Daoy (cell line): ENCODE measurements around the gene PRDM10. TPM values are rescaled to one million over a fixed set of nuclear protein-coding genes. Genes with fewer than 3 reads are reported as not detected.
A peak's percentile ranks its signal among the peaks of the same experiment; 100 is the strongest.

Experiments used
- DNase-seq: peaks from one replicate; pipeline ENCODE4 v3.0.0-alpha.2; 2015; ENCODE audit warnings: low read depth
- total RNA-seq: library from RNA; depleted of rRNA; stranded (reverse); fragments of >200 nt; shearing (Covaris generic); gene quantifications from 2 replicates; pipeline ENCODE4 v1.2.3, GENCODE V29; 2014

Gene PRDM10
- total RNA-seq, 1 experiment from 2014 or later: 4.4 TPM

DNA sequence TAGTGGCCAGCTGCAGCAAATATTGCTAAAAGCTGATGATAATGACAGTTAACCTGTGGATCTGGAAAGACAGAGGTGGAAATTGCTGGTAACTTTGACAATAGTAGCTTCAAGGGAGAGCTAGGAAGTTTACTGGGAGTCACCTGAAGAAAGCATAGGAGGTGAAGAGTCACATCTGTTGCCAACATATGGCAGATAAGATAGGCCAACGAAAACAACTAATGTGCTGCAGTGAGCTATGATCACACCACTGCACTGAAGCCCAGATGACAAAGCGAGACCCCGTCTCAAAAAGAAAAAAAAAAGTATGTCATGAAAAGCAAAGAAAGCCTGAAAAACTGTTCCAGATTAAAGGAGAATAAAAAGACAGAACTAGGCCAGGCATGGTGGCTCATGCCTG is 4.3 kb upstream of the PRDM10 start:
- DNase-seq: no peak

DNA sequence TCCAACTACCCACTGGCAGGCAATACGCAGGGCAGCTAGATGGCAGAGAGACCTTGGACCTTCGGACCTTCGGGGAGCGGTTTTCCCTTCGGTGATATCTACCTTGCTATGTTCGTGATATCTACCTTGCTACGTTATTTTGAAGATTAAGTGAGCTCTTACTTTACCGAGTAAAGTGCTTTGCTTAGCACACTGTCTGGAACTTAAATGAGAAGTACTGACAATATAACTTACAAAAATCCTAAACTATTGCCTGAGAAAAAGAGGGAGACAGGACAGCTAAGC is 1.0 kb upstream of the PRDM10 start:
- no peak for DNase-seq

DNA sequence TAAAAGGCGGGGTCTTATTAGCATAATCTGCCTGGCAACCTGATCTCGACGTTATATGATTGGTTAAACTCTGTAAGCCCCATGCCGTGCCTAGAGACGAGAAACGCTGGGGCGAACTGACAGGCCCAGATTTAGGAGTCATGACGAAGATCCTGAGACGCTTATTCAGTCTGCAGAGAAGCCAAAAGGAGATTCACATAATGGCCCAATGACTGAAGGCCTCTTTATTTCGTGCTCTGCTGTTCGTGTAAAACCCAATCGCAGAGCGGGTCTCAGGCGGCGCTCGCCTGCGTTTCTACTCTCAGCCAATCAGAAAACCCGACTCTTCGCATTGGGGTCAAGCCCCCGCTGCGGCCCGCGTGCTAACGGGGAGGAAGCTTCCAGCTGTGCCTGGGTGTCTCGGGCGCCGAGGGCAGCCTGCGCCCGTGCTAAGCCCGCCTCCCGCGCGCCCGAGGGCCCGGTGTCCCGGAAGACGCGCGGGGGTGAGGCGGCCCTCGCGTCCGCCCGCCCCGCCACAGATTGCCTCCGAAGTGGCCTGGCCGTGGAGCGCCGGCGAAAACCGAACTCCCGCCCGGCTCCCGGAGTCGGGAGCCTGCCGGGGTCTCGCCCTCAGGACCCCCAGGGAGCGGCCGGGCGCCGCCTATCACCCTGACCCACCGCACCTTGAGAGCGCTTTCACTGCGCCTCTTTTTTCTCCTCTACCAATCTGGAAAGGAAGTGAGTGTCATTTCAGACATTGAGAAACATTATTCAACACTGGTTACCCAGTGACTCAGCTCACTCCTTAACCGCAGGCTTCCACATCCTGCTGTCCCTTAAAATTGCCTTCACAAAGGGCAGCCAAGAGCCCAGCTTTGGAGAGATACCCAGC is 446 bp upstream of the PRDM10 start:
- peak; percentile 94 for DNase-seq

DNA sequence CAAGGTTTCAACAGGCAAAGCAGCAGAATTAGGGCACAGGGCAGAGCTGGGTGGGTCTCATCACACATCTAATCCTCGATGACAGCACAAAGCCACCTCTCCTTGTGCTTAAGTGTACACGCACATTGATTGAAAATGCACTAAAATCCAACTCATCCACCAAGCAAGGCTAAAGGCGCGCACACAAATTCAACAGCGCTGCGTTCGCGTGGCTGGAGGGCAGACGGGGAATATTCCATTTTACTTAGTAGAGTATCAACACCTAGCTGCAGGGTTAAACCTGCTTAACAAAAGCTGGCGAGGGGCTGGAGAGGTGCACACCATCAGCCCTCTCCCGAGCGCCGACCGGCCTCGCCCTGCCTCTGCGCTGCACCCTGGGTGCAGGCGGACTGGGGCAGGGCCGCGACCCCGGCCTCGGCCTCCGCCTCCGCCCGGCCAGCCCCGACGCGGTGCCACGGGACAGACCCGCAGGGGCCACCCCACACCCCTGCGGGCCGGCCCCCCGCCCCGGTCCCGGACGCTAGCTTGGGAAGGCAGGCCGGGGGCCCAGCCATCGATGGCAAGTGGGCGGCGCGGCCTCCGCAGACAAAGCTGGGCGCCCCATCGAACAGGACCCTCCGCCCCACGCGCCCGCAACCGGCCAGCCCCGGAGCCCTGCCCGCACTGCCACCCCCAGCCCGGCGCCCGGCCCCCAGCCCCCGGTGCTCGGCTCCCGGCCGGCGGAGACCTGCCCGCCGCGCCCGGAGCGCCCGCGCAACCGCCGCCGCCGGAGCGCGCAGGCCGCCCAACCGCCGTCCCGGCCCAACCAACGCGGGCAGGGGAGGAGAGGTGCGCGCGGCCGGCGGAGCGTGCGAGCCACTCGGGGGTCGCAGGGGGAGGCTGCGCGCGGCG is 929 bp downstream of the PRDM10 start:
- peak; percentile 26 for DNase-seq

DNA sequence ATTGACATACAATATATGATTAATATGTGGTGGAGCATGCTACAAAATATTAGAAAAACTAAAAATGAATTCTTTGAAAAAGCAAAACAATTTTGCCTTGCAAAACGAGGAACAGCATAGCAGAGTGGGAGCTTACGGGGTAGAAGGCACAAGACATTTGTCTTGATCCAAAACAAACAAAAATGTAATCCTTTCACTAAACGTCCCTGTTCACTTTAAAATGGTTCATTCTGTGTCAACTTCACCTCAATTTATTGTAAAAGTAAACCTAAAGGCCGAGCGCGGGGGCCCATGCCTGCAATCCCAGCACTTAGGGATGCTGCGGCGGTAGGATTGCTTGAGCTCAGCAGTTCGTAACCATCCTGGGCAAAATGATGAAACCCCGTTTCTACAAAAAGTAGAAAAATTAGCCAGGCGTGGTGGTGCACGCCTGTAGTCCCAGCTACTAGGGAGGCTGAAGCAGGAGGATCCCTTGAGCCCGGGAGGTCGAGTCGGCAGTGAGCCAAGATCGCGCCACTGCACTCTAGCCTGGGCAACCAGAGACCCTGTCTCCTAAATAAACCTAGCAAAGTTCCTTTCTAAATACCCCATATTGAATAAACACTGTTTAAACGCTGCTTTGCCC is 2.0 kb downstream of the PRDM10 start:
- DNase-seq: no peak

DNA sequence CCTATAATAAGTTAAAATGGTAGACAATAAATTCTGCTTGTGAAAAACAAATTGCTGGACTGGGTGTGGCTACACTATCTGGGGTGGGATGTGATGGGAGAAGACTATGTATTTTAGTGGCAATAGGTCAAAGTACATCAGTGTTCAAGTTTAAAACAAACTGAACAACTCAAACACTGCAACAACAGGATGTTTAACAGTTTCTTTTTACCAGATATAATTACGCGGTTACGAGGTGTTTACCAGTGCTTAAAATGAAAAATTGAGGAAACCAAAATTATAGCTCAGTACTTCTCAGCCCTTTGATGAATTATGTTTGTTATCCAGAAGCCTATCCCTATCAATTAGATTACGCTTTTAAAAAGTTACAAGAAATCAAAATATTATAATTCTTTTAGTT is 3.2 kb downstream of the PRDM10 start:
- no peak for DNase-seq

DNA sequence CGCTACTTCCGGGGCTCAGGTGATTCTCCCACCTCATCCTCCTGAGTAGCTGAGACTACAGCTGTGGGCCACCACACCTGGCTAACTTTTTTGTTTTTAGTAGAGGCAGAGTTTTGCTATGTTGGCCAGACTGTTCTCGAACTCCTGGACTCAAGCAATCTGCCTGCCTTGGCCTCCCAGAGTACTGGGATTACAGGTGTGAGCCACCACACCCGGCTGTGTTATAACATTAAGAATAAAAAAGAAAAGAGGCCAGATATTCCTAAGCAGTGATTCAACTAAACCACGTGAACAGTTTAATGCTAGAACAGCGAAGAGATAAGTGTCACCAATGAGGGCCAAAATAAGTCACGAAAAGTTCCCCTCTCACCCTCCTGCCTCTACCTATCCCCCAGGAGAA is 3.7 kb downstream of the PRDM10 start:
- DNase-seq: no peak

DNA sequence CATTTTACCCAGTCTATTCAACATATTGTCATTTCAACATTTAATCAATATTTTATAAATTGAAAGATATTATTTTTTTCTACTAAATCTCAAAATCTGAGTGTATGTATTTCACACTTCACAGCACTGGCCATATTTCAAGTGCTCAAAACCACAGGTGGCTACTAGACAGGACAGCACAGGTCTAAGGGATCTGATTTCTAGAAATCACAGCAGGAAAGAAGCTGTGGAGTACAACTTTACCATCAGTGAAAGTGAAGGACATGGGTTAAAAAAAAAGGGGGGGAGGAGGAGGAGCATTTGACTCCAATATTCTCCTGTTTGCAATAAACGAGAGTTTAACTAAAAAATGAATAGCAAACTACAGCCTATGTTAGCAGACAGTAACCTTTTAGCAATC is 4.5 kb downstream of the PRDM10 start:
- no peak for DNase-seq

DNA sequence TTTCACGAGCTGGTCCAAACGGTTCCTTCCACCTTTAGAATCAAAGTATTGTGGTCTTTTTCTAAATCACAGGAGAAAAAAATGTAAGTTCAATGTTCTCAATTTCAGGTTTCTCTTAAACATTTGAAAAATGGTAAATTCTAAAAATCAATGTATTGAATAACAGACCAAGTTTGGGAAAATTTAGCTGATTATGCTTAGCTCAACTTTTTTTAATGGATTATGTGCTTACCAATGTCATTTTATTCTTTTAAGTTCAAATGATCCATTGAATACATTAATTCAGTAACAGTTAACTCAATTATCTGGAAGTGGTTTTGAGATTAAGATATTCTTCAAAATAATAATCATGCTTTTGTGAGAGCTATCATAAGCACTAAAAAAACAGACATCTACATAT is 5.1 kb downstream of the PRDM10 start:
- DNase-seq: no peak

DNA sequence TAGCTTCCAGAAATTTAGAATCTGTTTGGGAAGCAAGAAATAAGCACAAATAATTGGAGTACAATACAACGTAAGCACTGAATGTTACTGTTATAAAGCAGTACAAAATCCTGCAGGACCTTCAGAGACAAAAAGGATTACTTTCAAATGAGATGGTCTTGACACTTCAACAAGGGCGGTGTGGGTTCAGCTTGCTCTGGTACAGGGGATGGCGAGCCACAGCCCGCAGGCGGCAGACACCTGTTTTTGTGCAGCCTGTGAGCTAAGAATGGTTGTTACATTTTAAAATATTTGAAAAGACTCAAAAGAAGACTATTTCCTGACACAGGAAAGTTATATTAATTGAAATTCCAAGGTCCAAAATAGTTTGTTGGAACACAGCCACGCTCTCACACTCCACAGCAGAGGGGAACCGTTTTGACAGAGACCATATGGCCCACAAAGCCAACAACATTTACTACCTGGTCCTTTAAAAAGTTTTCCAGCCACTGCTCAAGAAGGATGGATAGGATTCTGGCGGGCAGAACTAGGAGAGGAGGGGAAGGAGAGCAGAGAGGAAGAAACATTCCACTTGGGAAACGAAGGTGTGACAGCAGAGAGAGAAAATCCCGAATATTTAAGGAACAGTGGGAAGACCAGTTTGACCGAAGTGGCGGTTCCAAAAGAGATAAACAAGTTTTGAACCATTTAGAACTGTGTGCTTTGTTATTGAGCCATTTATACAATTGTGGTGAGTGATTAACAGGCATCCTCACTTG is 6.3 kb downstream of the PRDM10 start:
- DNase-seq: no peak

DNA sequence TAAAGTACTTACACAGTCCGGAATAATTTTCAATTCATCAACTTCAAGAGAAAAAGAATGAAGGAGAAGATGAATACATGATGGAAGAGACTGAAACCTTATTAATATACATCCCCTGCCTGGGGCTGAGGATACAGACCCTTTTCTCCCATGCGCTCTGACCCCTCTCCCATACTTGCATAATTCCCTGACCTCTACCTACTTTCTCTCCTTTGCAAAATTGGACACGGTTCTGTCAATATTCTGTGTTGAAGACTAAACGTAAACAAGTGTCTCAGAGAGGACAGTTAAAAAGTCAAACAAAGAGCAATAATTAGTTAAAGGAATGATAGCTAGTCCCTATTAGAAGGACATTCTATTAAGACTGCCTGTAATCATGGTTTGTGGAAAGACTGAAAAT is 7.5 kb downstream of the PRDM10 start:
- DNase-seq: no peak

DNA sequence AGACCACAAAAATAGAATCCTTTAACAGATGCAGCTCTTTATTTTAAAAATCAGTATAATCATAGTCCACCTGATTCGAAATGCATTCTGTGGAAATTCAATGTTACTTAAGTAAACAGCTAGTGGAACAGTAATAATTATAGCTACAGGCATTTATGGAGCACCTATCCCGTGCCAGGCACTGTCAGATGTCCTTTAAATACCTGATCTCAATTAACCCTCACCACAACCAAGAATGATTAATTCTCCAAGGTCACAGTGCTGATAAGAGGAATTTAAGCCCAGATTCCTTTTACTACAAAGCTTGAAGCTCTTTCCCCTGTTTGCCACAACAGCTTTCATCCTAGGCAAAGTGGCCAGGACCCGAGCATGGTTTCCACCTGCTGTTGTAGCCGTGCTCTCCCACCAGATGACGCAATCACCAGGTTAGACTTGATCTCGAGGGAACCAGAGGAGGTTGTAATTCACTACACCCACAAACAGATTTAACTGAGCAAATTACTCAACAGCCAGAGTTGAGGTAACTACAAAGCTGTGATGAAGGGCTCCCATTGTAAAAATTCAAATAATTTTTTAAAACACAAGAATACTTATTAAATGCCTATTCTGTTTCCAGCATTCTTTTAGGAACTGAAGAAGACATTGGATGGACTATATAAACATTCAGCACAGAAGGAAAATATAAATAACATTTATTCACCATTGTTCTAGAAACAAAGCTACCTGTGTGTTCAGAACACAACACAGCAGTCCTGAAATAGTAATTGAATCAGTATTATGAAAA is 10.3 kb downstream of the PRDM10 start:
- DNase-seq: peak; percentile 48

DNA sequence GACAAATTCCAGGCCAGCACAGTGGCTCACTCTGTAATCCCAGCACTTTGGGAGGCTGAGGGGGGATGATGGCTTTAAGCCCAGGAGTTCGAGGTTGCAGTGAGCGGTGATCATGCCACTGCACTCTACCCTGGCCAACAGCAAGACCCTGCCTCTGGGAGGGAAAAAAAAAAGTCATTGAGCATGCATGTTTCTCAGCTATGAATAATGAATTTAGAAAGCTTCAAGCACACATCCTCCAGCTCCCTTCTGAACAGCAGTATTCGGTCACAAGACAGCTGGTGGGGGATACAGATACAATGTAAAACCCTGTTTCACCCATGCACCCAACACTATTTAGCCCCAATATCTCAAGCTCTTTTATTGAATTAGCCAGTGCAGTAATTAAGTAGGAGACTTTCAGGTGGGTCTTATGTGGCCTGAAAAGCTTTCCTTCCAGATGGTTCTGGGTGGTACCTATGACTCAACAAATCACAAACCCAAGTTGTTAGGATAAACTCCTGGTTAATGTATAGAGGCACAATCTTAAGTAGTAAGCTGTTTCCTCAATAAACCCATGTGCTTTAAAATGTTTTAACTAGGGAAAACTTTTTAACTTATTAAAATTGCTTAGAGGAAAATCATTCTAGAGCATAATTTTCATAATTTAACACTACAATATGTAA is 13.4 kb downstream of the PRDM10 start:
- no peak for DNase-seq

DNA sequence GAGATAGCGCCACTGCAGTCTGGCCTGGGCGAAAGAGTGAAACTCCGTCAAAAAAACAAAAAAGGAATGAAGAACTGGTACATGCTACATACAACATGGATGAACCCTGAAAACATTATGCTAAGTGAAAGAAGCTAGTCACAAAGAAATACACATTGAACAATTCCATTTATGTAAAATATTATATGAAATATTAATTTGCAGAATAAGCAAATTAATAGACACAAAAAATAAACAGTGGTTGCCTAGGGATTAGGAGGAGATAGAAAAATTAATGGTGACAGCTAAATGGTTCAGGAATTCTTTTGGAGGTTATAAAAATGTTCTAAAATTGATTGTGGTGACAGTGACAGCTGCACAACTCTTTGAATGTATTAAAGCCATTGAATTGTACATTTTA is 14.7 kb downstream of the PRDM10 start:
- DNase-seq: no peak

DNA sequence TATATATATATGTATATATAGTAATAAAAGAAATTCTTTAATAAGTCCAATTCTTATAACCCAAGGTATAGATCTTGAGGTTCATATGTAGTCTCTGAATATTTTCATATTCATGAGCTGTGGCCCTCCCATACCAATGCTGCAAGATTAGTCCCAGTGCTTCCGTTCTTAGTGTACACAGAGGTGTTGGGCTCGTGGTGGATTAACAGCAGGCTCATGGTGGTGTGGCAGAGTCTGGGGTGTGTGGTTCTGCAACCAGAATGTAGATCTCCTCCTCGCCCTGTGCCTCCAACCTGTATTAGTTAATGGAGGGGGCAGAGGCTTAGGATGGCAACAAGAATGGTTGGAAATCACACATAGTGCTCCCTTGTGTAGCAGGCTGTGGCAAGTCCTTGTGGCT is 16.8 kb downstream of the PRDM10 start:
- DNase-seq: no peak

DNA sequence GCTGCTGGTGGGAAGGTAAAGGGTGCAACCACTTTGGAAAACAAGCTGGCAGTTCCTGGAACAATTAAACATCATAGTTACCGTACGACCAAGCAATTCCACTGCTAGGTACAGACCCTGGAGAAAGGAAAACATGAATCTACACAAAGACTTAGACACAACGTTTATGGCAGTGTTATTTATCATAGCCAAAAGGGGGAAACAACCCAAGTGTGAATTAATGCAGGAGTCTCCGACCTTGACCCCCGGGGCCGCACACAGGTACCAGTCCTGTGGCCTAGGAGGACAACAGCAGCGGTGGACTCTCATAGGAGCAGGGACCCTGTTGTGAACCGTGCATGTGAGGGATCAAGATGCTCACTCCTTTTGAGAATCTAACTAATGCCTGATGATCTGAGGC is 22.5 kb downstream of the PRDM10 start:
- no peak for DNase-seq

DNA sequence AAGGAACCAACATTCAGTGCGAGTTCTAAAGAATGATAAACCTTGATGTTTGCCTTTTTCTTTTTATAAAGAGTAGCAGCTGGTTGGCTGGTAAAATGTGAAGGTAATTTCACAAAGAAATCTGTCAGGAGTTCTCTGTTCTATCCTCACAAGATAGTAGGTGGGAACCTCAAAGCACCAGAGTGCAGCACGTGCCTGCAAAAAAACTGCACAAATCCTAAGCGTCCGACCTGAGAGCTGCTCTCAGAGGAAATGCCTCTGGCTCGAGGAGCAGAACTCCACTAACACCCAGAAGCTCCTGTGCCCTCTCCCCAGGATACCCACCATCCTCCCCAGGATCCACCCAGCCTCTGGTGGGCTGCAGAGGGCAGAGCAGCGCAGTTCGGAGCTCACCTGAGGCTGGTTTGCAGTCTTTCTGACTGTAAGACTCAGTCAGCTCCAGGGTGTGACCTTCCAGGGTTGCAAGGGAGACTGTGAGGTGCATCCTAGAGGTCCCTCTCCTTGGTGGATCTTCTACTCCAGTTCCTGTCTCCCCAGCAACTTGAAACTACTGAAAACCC is 23.5 kb downstream of the PRDM10 start:
- no peak for DNase-seq

DNA sequence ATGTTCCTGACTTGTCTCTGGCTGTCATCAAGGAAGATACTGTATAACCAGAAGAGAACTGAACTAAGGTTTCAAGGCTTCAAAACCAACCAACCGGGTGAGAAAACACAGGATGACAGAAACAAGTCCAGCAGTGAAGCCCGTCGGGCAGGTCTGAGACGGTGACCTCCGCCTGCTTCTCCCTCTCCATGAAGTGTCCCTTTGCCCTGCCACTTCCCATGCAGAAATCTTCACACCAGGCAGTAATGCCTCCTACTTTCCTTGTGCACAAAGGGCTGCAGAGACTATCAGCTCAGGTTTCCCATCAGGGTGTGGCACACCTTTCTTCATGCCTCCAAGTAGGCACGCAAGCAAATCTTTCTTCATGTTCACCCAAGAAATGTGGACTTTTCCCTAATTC is 24.2 kb downstream of the PRDM10 start:
- DNase-seq: no peak

DNA sequence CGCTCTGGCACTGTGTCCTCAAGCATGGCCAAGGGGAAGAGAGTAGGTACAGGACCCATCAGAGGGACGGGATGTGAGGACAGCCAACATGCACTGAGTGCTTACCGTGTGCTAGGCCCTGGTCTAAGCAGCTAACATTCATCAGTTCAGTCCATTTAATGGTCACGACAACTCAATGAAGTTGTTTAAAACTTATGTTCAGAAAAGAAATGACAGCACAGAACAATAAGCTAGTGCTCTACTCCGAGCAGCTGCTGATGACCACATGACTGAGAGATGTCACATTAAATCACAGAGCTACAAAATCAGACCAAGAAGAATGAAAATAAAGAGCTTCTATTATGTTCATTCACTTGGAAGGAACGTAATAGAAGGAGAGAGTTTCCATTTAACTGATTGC is 26.3 kb downstream of the PRDM10 start:
- DNase-seq: no peak

DNA sequence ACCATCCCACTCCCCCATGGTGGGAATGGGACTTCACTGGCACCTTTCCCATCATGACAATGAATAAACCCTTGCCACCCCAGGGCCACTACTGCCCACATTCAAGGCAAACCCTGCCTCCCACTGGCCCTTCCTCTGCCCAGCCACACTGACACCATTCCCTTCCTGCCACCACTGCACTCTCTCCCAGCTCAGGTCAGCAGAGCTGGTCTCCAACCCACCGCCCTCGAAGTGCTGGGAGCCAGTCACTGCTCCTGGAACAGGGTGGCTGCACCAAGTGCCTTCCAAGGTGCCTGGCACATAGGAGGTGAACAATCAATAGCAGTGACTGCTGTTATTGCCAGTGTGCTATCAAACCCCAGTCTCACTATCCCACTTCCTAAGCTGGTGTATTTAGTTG is 27.1 kb downstream of the PRDM10 start:
- DNase-seq: no peak
